HepG2 (cell line): Measurements from ENCODE around the gene TUBA4A. TPM values are rescaled to one million over a fixed set of nuclear protein-coding genes. Genes with fewer than 3 reads are reported as not detected.

Experiments used
- FLYWCH1 ChIP-seq: sonication (generic); formaldehyde crosslinking; IDR thresholded peaks from 2 replicates; pipeline ENCODE4 v1.8.1; 2023; ENCODE audit warnings: mild to moderate bottlenecking, missing genetic modification reagents
- KLF6 ChIP-seq: IDR thresholded peaks from 2 replicates; pipeline ENCODE4 v1.8.0; 2016; ENCODE audit warnings: missing biosample characterization, missing genetic modification reagents
- MATR3 ChIP-seq: sonication (generic); formaldehyde crosslinking; IDR thresholded peaks from 2 replicates; pipeline ENCODE4 v1.4.0; 2020; ENCODE audit warnings: missing genetic modification reagents
- MAZ ChIP-seq, 2 experiments: sonication (generic) in 1 of 2; formaldehyde crosslinking in 1 of 2; IDR thresholded peaks; 2 replicates each; pipeline versions ENCODE4 v1.5.0 to v1.6.1; 2012 to 2020; ENCODE audit warnings: low read depth in 2 of 2, mild to moderate bottlenecking in 2 of 2, borderline replicate concordance in 1 of 2, improper control_type of control experiment in 1 of 2, low read length in 1 of 2, missing genetic modification reagents in 1 of 2, moderate library complexity in 1 of 2
- TOE1 ChIP-seq: sonication (generic); formaldehyde crosslinking; IDR thresholded peaks from 2 replicates; pipeline ENCODE4 v1.4.0; 2020; ENCODE audit warnings: mild to moderate bottlenecking, missing genetic modification reagents
- TRIM22 ChIP-seq: fragments of 450-650 bp; IDR thresholded peaks from 2 replicates; pipeline ENCODE4 v1.6.1; 2017
- ZFP1 ChIP-seq: IDR thresholded peaks from 2 replicates; pipeline ENCODE4 v1.6.1; 2016
- ZNF142 ChIP-seq: sonication (generic); formaldehyde crosslinking; IDR thresholded peaks from 2 replicates; pipeline ENCODE4 v1.4.0; 2020; ENCODE audit warnings: missing genetic modification reagents
- ZNF543 ChIP-seq: sonication (generic); formaldehyde crosslinking; IDR thresholded peaks from 2 replicates; pipeline ENCODE4 v1.4.0; 2020; ENCODE audit warnings: mild to moderate bottlenecking, missing genetic modification reagents
- ZNF883 ChIP-seq: sonication (generic); formaldehyde crosslinking; IDR thresholded peaks from 2 replicates; pipeline ENCODE4 v1.5.1; 2020; ENCODE audit warnings: mild to moderate bottlenecking, missing genetic modification reagents; ENCODE audit errors: not compliant biosample characterization
- polyA plus RNA-seq, 8 experiments: library from polyadenylated mRNA; depleted of rRNA in 3 of 8; stranded (reverse) in 7 of 8; unstranded in 1 of 8; fragments of >200 nt; fragmentation: Illumina TruSeq in 4 of 8; extraction: Trizol in 4 of 8; gene quantifications; 2 replicates each; pipeline versions ENCODE4 v1.2.1 to v1.2.3, GENCODE V29; 2011 to 2016; ENCODE audit warnings: low read depth in 4 of 8, missing spikeins in 1 of 8, mixed read lengths in 1 of 8; ENCODE audit not compliant: insufficient read depth in 1 of 8
- total RNA-seq, 5 experiments: library from RNA; depleted of rRNA; stranded (reverse); fragments of >200 nt; fragmentation: Illumina TruSeq; extraction: Trizol; gene quantifications; 2 replicates each; pipeline ENCODE4 v1.2.3, GENCODE V29; 2016; ENCODE audit warnings: low read depth in 1 of 5
- TF ChIP-seq, protein P1 (sequence below): sonication (generic); formaldehyde crosslinking; IDR thresholded peaks from 2 replicates; pipeline ENCODE4 v1.8.0; 2022; ENCODE audit warnings: missing genetic modification reagents, mild to moderate bottlenecking, borderline replicate concordance
- TF ChIP-seq, protein P2 (sequence below): sonication (generic); formaldehyde crosslinking; IDR thresholded peaks from 2 replicates; pipeline ENCODE4 v1.5.0; 2020; ENCODE audit warnings: mild to moderate bottlenecking, missing genetic modification reagents

TUBA4A gene
- total and polyA plus RNA-seq, 2 of the 13 experiments (the other 11 are each of a cell fraction or from before 2014, with no cell fraction given), result 1.3 to 12.7 TPM

DNA sequence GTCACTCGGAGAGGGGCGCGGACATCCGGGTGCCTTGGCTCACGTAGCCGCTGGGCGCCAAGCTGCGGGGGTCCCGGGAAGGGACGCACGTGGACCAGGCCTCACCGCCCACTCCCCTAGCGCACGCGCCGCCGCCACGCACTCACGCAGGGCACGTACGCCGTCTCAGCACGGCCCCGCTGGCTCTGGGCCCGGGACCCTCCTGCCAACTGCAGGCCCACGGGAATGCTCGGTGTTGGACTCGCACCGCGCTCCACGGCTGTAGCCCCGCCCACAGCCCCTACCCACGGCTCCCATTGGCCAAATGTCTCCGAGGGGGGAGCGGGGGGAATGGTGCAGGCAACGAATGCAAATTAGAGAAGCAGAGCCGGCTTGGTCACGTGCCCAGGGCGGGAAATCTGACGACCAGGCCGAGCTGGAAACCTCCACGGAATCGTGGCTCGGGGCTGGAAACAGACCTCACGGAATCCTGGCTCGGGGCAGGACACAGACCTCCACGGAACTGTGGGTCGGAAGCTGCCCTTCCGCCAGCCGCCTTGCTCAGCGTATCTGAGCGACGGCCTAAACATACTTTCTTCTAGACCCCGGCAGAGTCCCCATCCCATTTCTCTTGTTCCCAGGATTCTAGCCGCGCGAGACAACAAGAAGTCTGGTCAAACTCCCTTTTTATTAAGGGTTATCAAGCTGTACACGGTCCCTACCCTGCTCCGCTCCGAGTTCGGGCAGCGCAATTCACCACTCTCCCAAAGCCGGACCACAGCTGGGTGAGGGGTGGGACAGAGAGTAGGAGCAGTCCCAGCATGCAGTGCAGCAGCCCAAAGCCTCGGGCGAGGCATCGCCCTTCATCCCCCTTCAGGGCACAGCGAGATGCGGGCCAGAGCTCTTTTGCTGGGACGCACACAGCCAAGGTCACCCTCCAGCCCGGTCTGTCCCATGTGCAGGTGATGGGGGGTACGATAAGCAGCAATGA, 34.7 kb downstream of the TUBA4A start, which contains the start of gene ABCB6 (continued):
- TF ChIP-seq ZNF543 (CRISPR knock-in tag) (peak; percentile 88; the same call in 1 of the 2 replicates), MATR3 (CRISPR knock-in tag) (no peak), TOE1 (CRISPR knock-in tag) (peak; percentile 78; the same call in 1 of the 2 replicates), MAZ (IDR thresholded peaks at IDR 0.05; ENCODE audit: borderline replicate concordance, low read depth, low read length) (peak; percentile 71; the same call in 1 of the 2 replicates), MAZ (CRISPR knock-in tag; IDR thresholded peaks at IDR 0.05; ENCODE audit: low read depth) (peak; percentile 84; the same call in 1 of the 2 replicates), FLYWCH1 (CRISPR knock-in tag) (peak; percentile 91; the same call in 1 of the 2 replicates), ZFP1 (CRISPR knock-in tag) (peak; percentile 59; the same call in 1 of the 2 replicates), ZNF883 (CRISPR knock-in tag) (peak; percentile 96), TRIM22 (no peak), KLF6 (CRISPR knock-in tag) (peak; percentile 86), ZNF142 (CRISPR knock-in tag) (no peak)
- TF ChIP-seq, protein P1, sequence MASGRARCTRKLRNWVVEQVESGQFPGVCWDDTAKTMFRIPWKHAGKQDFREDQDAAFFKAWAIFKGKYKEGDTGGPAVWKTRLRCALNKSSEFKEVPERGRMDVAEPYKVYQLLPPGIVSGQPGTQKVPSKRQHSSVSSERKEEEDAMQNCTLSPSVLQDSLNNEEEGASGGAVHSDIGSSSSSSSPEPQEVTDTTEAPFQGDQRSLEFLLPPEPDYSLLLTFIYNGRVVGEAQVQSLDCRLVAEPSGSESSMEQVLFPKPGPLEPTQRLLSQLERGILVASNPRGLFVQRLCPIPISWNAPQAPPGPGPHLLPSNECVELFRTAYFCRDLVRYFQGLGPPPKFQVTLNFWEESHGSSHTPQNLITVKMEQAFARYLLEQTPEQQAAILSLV (CRISPR knock-in tag), result peak; percentile 97
- TF ChIP-seq, protein P2, sequence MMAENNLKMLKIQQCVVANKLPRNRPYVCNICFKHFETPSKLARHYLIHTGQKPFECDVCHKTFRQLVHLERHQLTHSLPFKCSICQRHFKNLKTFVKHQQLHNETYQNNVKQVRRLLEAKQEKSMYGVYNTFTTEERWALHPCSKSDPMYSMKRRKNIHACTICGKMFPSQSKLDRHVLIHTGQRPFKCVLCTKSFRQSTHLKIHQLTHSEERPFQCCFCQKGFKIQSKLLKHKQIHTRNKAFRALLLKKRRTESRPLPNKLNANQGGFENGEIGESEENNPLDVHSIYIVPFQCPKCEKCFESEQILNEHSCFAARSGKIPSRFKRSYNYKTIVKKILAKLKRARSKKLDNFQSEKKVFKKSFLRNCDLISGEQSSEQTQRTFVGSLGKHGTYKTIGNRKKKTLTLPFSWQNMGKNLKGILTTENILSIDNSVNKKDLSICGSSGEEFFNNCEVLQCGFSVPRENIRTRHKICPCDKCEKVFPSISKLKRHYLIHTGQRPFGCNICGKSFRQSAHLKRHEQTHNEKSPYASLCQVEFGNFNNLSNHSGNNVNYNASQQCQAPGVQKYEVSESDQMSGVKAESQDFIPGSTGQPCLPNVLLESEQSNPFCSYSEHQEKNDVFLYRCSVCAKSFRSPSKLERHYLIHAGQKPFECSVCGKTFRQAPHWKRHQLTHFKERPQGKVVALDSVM (CRISPR knock-in tag), result no peak
